Stimulated activated CD8-positive, alpha-beta memory T cell treated with anti-CD3 and anti-CD28 coated beads, Interleukin-7, amount 100 ng/mL, for 48 hours (primary cell): ENCODE data around the gene EXOC4.
"Not testable (repeated sequence)": the region's sequence is repeated elsewhere in the genome, so short reads cannot be mapped to it uniquely, and the experiment has no call there.

Experiments
- DNase-seq, 2 donors: peaks; one replicate each; pipeline ENCODE4 v3.0.0-alpha.2; 2020; ENCODE audit warnings: low read depth in 1 of 2; ENCODE audit errors: extremely low read depth in 1 of 2

Gene EXOC4

GRCh38 chr7:133887459-133887858, 634.6 kb downstream of the EXOC4 start:
- no peak for DNase-seq

- DNase-seq: no peak
These were observed 635.4 kb downstream of the EXOC4 start for GRCh38 chr7:133888061-133888930.

GRCh38 chr7:133904776-133905175, 651.9 kb downstream of the EXOC4 start:
- DNase-seq: no peak

DNA sequence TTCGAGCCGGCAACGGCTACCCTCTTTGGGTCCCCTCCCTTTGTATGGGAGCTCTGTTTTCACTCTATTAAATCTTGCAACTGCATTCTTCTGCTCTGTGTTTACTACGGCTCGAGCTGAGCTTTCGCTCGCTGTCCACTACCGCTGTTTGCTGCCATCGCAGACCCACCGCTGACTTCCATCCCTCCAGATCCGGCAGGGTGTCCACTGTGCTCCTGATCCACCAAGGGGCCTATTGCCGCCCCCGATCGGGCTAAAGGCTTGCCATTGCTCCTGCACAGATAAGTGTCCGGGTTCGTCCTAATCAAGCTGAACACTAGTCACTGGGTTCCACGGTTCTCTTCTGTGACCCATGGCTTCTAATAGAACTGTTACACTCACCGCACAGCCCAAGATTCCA, 653.7 kb downstream of the EXOC4 start:
- DNase-seq: not testable (repeated sequence)

DNA sequence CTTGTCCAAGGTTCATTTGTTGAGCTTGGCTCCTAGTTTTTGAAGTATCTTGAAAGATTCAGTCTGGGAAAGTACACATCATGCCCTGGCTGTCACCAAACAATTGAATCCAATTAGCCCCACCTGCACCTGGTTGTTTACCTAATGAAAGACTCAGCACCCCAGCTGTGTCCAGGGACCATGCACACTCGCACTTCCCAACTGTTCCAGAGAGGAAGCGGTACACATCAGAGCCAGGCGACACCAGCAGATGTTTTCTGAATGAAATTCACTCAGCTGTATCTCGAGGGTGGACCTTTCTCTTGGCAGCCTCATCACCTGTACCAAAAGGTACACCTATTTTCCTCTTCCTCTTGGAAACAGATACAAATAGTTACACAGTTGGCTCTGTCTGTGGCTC, 657.9 kb downstream of the EXOC4 start:
- DNase-seq: no peak

- DNase-seq: no peak
These were observed 658.8 kb downstream of the EXOC4 start for GRCh38 chr7:133911724-133912123.

DNA sequence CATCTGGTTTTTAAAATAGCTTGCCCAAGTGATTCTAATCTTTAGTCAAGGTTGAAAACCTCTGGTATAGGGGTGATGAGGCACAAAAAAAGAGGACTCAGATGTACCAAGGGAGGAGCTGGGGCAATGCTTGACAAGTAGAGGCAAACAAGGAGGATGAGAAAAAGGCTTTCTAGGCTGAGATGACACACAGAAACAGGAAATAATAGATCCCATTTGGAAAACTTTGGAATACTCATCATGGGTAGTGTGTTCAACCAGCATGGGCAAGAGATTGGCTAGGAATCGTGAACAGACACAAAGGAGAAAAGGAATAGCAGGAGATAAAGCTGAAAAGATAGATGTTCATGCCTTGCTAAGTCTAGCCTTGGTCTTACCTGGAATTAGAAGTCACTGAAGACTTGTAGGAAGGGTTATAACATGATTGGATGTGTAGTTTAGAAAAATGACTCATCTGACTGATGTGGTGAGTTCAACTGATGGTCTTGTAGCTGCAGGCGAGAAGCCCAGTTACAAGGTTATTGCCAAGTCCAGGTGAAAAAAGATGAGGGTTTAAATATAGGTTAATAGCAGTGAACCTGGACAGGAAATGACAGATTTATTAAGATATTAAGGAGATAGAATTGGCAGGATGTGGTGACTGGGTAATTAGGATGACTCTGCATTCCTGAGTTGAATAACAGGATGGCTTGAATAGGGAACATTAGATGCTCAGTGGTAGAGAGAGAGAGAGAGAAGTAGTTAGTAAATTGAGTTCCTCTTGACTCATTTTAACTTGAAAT, 660.2 kb downstream of the EXOC4 start:
- no peak for DNase-seq

GRCh38 chr7:133916621-133917020, 663.7 kb downstream of the EXOC4 start:
- no peak for DNase-seq

- no peak for DNase-seq
These were observed 666.9 kb downstream of the EXOC4 start for GRCh38 chr7:133919810-133920209.

DNA sequence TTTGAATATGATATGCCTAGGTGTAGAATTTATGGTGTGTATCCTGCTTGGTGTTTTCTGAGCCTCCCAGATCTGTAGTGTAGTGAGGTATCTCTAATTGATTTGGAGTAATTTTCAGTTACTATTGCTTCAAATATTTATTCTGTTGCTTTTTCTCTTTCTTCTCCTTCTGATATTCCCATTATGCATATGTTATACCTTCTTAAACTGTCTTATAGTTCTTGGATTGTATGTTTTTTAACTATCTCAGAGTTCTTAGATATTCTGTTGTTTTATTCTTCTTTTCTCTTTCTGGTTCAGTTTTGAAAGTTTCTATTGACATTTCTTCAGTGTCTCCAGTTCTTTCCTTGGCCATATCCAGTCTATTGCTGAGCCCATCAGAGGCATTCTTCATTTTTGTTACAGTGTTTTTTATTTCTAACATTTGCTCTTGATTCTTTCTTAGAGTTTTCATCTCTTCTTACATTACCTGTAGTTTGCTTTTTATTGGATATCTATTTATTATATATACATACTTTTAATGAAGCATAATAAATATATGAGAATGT, 668.8 kb downstream of the EXOC4 start:
- no peak for DNase-seq

- no peak for DNase-seq
These were observed 671.1 kb downstream of the EXOC4 start for GRCh38 chr7:133923974-133924373.

GRCh38 chr7:133931053-133931452, 678.2 kb downstream of the EXOC4 start:
- no peak for DNase-seq

GRCh38 chr7:133932591-133932990, 679.7 kb downstream of the EXOC4 start:
- DNase-seq: no peak

- no peak for DNase-seq
These were observed 681.5 kb downstream of the EXOC4 start for GRCh38 chr7:133934262-133934976.

- no peak for DNase-seq
These were observed 682.1 kb downstream of the EXOC4 start for GRCh38 chr7:133934977-133935330.

- DNase-seq: no peak
These were observed 683.2 kb downstream of the EXOC4 start for GRCh38 chr7:133936074-133936473.

GRCh38 chr7:133937786-133938185, 684.9 kb downstream of the EXOC4 start:
- DNase-seq: no peak

DNA sequence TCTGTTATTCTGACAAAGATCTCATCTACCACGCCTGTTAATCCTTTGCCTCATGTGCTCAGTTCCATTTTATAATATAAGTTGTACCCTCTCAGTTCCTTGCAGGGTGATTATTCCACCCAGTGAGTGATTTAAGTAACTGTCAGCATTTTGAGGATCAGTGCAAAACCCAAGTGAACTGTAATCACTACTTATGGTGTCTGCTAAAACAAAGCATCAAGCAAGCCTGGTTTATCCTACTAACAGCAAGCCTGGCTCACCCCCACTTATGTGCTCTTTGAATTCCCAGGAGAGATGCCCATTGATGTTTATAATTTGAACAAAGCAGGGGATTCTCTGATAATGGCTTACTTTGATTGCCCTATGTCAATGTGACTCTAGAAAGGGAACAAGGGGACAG, 687.5 kb downstream of the EXOC4 start:
- DNase-seq: no peak

- no peak for DNase-seq
These were observed 688.6 kb downstream of the EXOC4 start for GRCh38 chr7:133941496-133941895.

GRCh38 chr7:133945497-133945896, 692.6 kb downstream of the EXOC4 start:
- no peak for DNase-seq
